Upper lobe of right lung (tissue), 1 donor: ENCODE measurements around the gene PALB2. TPM values are rescaled to one million over a fixed set of nuclear protein-coding genes. Genes with fewer than 3 reads are reported as not detected.

Experiments
- ATAC-seq: fragments of 200-7000 bp; cut with Tn5 transposase; one replicate; pipeline ENCODE4 v1.9.1; 2020; ENCODE audit warnings: mild to moderate bottlenecking, moderate library complexity
- DNase-seq: peaks from one replicate; pipeline ENCODE4 v3.0.0-alpha.2; 2020
- H3K27ac ChIP-seq: fragments of 200-600 bp; one replicate; pipeline ENCODE4 v1.8.0; 2022
- H3K27me3 ChIP-seq: fragments of 200-600 bp; one replicate; pipeline ENCODE4 v1.8.0; 2022; ENCODE audit warnings: mild to moderate bottlenecking
- H3K36me3 ChIP-seq: fragments of 200-600 bp; one replicate; pipeline ENCODE4 v1.8.0; 2022
- H3K4me1 ChIP-seq: fragments of 200-600 bp; one replicate; pipeline ENCODE4 v1.8.0; 2022
- H3K4me3 ChIP-seq: fragments of 200-600 bp; one replicate; pipeline ENCODE4 v1.8.0; 2022; ENCODE audit warnings: mild to moderate bottlenecking
- H3K9me3 ChIP-seq: fragments of 200-600 bp; one replicate; pipeline ENCODE4 v1.8.0; 2022
- intact Hi-C: fragments of 100-400 bp; cut with DNase I; formaldehyde crosslinking; loops from one replicate; pipeline ENCODE4 v1.11.0; 2022
- long read RNA-seq: library from polyadenylated mRNA; unstranded; transcript quantifications from one replicate; pipeline ENCODE4 v2.0.0, GENCODE V29; 2021
- total RNA-seq: library from RNA; stranded (reverse); fragmentation: NEBNext Ultra II Directional; extraction: Animal tissue kit (Norgen Biotek cat#: 25700); gene quantifications from one replicate; pipeline ENCODE4 v1.2.1, GENCODE V29; 2021
- TF ChIP-seq, protein P1 (sequence below): fragments of 200-600 bp; IDR thresholded peaks from one replicate; pipeline ENCODE4 v1.8.0; 2022; ENCODE audit warnings: antibody characterized with exemption
- donor health status: DM: no; HTN: yes; CAD: no; lungs with severe emphysema.

Gene PALB2
- total RNA-seq: 11.7 TPM
- long read RNA-seq, full-length matches to known transcripts: 11 of 19 reads
- long read RNA-seq, partial matches to known transcripts: 1 of 19 reads
- long read RNA-seq, other reads (novel, unspliced or antisense): 7 of 19 reads

DNA sequence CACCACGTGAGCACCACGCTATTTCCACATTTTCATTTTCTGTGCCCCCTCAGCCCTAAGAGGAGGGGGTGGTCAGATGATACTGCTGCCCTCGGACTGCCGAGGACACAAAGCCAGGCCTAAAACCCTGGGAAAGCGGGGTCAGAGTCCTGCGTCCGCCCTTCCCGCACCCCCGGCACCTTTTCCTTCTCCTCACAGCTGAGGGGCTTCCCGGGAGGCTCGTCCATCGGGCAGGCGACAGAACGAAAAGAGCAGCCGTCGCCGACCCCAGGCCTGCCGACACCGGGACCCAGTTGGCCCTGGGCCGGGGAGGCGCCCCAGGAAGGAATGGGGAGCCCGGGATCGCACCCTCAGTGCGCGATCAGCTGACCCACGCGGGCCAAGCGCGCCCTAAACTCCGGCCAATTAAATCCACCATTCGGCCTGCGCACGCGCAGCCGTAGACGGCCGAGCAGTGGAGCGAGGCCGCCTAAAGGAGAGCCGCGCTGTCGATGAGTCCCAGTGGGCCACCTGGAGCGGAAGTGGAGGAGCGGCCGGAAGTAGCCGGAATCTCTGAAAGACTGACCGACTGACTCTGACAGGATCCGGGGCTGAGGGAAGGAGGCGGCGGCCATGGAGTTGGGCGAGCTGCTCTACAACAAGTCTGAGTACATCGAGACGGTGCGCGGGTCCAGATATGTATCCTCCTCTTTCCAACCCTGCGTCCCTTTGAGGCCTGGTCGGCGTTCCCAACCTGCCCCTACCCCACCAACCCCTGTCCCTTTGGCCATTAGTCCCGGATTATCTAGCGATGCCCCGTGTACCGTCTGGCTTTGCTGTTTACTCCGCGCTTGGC is at the start of gene PALB2, which contains the start of gene DCTN5:
Gene PALB2 (minus strand): TSS at position 380 of the 835 bp plus-strand sequence. CDS start 153 bp downstream, at position 227.
Gene DCTN5 (plus strand): TSS at position 536 of the 835 bp plus-strand sequence. CDS start 77 bp downstream, at position 613.
- no peaks in the 10 kb centered on the region for H3K9me3 ChIP-seq
- peaks cover 20% of the 10 kb centered on the region for H3K4me1 ChIP-seq
- intact Hi-C loops: no loop called here
- ATAC-seq (peak; percentile 99), DNase-seq (peak; percentile 96)
- TF ChIP-seq, protein P1, sequence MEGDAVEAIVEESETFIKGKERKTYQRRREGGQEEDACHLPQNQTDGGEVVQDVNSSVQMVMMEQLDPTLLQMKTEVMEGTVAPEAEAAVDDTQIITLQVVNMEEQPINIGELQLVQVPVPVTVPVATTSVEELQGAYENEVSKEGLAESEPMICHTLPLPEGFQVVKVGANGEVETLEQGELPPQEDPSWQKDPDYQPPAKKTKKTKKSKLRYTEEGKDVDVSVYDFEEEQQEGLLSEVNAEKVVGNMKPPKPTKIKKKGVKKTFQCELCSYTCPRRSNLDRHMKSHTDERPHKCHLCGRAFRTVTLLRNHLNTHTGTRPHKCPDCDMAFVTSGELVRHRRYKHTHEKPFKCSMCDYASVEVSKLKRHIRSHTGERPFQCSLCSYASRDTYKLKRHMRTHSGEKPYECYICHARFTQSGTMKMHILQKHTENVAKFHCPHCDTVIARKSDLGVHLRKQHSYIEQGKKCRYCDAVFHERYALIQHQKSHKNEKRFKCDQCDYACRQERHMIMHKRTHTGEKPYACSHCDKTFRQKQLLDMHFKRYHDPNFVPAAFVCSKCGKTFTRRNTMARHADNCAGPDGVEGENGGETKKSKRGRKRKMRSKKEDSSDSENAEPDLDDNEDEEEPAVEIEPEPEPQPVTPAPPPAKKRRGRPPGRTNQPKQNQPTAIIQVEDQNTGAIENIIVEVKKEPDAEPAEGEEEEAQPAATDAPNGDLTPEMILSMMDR: no peak
- H3K36me3 ChIP-seq: peaks cover 52% of the 10 kb centered on the region
- H3K27me3 ChIP-seq: no peaks in the 10 kb centered on the region
- peak within 1 kb of the TSS; percentile 88 for H3K27ac ChIP-seq
- peak within 1 kb of the TSS; percentile 96 for H3K4me3 ChIP-seq

DNA sequence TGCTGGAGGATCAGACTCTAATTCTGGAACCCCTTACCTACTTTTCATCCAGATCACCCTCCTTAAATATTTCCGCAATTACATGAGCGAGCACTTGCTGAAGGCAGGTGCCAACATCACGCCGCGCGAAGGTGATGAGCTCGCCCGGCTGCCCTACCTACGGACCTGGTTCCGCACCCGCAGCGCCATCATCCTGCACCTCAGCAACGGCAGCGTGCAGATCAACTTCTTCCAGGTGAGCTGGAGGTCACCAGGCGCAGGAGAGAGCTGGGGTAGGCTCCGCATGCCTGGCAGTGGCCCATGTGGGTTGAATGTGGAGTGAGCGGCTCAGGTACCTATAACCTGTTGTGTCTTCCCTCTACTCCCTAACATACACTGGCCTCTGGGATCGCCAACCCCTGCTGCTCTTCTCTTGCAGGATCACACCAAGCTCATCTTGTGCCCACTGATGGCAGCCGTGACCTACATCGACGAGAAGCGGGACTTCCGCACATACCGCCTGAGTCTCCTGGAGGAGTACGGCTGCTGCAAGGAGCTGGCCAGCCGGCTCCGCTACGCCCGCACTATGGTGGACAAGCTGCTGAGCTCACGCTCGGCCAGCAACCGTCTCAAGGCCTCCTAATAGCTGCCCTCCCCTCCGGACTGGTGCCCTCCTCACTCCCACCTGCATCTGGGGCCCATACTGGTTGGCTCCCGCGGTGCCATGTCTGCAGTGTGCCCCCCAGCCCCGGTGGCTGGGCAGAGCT is 48.5 kb upstream of the PALB2 start:
- peaks cover 46% of the 10 kb centered on the region for H3K36me3 ChIP-seq
- H3K27ac ChIP-seq: no peak overlapping the region
- no peaks in the 10 kb centered on the region for H3K9me3 ChIP-seq
- no peaks in the 10 kb centered on the region for H3K27me3 ChIP-seq
- no peaks in the 10 kb centered on the region for H3K4me1 ChIP-seq
- peak; percentile 23 for ATAC-seq
- no peak for DNase-seq
- intact Hi-C loops: no loop called here
- no peak overlapping the region for H3K4me3 ChIP-seq
- TF ChIP-seq, protein P1: no peak

DNA sequence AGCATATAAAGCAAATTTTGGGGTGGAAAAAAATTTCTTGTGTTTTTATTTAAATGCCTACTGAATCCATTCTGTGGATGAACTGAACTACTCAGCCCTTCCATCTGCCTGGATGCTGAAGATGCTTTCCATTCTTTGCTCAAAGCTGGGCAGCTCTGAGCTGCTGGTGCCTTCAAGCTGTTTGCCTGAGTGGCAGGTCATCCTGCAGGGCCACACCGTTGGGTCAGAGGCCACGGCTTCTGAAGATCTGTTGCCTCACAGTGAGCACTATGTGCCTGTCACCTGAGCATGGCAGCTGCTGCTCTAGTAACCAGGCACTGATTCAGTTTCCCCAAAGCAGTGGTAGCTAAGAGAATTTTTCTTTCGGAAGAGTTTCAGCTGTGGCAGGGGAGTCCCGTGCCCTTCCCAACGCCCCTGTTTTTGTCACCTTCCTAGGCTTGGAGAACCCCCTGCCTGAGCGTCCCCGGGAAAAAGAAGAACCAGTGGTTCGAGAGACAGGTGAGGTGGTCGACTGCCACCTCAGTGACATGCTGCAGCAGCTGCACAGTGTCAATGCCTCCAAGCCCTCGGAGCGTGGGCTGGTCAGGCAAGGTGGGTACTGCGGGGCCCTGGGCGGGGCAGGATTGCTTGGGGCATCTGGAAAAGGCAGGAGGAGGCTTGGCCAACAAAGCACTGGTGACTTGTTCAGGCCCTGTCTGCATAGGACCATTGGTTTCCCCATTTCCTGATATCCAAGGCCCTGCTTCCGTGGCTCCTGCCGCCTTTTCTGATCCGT is 46.1 kb upstream of the PALB2 start:
- DNase-seq (no peak), ATAC-seq (no peak)
- intact Hi-C loops: no loop called here
- TF ChIP-seq, protein P1: no peak
- Histone ChIP-seq H3K9me3 (no peaks in the 10 kb centered on the region), H3K27ac (no peak overlapping the region), H3K4me3 (no peak overlapping the region), H3K4me1 (no peaks in the 10 kb centered on the region), H3K27me3 (no peaks in the 10 kb centered on the region), H3K36me3 (peaks cover 62% of the 10 kb centered on the region)

DNA sequence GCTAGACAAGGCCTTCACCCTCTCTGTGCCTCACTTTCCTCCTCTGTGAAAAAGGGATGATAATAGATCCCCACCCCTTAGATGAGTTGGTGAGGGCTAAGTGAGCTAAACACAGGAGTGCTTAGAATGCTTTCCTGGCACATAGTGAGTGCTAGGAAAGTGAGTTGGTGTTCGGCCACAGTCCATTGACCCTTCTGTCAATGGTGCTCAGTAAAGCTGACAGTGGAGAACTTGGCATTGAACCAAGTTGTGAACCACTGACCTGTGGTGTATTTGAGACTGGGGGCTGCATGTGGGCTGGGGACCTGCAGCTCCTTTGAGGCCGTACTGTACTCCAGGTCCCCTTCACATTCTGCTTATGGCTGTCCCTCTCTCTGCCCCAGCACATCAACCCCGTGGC is 42.4 kb upstream of the PALB2 start:
- DNase-seq: no peak
- Histone ChIP-seq H3K27ac (no peak overlapping the region), H3K36me3 (peaks cover 50% of the 10 kb centered on the region), H3K9me3 (no peaks in the 10 kb centered on the region), H3K27me3 (no peaks in the 10 kb centered on the region), H3K4me3 (no peak overlapping the region), H3K4me1 (peaks cover 7% of the 10 kb centered on the region)
- TF ChIP-seq, protein P1: no peak
- intact Hi-C loops: no loop called here
- ATAC-seq: no peak

DNA sequence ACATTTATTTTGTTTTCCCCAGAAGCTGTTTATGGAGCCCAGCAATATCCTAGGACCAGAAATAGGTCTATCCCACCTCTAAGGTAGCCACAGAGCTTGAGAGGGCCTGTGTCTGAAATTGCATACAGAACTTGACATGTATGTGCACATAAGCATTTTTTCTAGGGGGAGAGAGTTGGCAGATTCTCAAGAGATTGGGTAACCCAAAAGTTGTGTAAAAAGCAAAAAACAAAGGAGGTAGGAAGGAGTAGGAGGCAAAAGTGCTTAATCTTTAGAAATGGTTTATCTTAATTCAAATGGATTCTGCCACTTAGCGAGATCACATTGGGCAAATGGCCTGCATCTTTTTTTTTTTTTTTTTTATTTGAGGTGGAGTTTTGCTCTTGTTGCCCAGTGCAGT is 41.1 kb upstream of the PALB2 start:
- H3K27me3 ChIP-seq: no peaks in the 10 kb centered on the region
- peaks cover 7% of the 10 kb centered on the region for H3K4me1 ChIP-seq
- ATAC-seq (no peak), DNase-seq (no peak)
- no peaks in the 10 kb centered on the region for H3K9me3 ChIP-seq
- TF ChIP-seq, protein P1: no peak
- H3K4me3 ChIP-seq: no peak overlapping the region
- peaks cover 37% of the 10 kb centered on the region for H3K36me3 ChIP-seq
- H3K27ac ChIP-seq: no peak overlapping the region
- intact Hi-C loops: no loop called here
